ENCODE data around the gene PLEKHG5. TPM values are rescaled to one million over a fixed set of nuclear protein-coding genes. Genes with fewer than 3 reads are reported as not detected.

The PLEKHG5 gene
- total and polyA plus RNA-seq, 10 donors: 6.4 to 120 (median 59.4) TPM

DNA sequence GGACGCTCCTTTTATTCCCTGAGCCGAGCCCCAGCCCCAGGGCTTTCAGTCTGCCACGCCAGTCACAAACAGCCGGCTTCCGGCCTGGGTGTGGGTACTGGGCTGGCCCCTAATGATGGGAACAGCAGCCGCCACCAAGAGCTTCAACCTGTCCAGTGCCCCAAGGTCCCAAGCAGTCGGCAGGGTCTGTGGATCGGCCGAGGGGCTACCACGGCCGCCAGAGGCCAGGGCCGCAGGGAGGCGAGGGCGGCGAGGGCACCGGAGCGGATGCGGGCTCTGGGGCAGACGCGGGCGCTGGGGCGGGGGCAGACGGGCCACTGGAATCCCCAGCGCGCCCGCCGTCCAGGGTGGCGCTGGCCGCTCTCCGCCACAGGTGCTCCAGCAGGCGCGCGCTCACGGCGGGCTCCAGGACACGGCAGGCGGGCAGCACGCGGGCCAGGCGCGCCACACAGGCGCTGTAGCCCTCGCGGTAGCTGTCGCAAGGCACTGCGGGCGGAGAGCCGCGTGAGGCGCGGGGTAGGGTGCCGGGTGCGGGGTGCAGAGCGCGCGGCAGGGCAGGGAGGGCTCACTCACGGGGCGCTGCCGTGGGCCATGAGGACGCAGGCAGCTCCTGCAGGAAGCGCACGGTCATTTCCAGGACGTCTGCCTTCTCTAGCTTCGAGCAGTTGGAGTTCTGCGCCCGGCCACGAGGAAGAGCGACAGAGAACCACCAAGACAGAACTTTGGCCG is 72.6 kb downstream of the PLEKHG5 start:
- no peaks in the 10 kb centered on the region for H3K9me3 ChIP-seq
- no peaks in the 10 kb centered on the region for H3K36me3 ChIP-seq
- TF ChIP-seq POLR2AphosphoS5 (IDR thresholded peaks at IDR 0.05): no peak
- no peak for TF ChIP-seq POLR2A (IDR thresholded peaks at IDR 0.05)
- TF ChIP-seq, protein P1, sequence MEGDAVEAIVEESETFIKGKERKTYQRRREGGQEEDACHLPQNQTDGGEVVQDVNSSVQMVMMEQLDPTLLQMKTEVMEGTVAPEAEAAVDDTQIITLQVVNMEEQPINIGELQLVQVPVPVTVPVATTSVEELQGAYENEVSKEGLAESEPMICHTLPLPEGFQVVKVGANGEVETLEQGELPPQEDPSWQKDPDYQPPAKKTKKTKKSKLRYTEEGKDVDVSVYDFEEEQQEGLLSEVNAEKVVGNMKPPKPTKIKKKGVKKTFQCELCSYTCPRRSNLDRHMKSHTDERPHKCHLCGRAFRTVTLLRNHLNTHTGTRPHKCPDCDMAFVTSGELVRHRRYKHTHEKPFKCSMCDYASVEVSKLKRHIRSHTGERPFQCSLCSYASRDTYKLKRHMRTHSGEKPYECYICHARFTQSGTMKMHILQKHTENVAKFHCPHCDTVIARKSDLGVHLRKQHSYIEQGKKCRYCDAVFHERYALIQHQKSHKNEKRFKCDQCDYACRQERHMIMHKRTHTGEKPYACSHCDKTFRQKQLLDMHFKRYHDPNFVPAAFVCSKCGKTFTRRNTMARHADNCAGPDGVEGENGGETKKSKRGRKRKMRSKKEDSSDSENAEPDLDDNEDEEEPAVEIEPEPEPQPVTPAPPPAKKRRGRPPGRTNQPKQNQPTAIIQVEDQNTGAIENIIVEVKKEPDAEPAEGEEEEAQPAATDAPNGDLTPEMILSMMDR (IDR thresholded peaks at IDR 0.05 in 8 of 11, conservative IDR thresholded peaks at IDR 0.05 in 3 of 11): no peak
- intact Hi-C loops (cut with DNase I; ENCODE audit: low total_unique reads): no loop called here
- H3K27me3 ChIP-seq (replicated peaks in 1 of 7): peaks cover 19 to 100% (median 89%) of the 10 kb centered on the region in 7 donors
- H3K4me3 ChIP-seq: peak overlapping the region in 6 of 8 donors; percentile 30 to 68 (median 37)
- H3K4me1 ChIP-seq: peaks cover 22 to 50% (median 39%) of the 10 kb centered on the region in 6 donors
- no peak overlapping the region for H3K27ac ChIP-seq
- 8 to 21% (median 10%) methylated on average over 23 to 69 of the region's 69 CpGs for WGBS, 5 donors
- no peak for DNase-seq

DNA sequence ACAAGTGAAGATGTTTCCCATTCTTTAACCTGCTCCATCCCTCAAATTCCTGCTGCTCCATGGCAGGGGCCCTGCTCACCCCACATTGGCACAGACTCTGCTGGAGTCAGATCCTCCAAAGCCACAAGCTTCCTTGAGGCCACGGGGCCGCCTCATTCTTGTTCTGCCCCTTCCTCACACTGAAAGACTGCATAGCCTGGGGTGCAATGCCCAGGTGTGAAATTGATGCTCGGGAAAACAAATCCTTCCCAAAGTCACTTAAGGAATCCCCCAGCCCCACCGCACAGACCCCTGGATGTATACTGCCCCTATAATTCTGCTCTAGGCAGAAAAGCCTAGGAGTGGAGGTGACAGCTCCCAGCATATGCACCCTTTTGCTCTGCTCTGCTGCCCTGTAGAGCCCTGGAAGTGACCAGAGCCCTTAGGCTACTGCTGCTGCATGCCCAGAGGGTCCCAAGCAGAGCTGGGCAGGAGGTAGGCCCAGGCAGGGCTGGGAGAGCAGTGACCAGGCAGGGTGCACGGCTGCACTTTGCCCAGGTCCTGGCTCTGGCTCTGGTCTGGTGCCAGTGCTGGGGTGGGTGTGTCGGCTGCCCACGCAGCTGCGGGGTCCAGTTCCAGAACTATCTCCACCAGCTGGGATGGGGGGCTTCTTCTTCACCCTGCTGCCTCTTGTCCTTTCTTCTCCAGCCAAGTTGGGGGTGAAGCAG is 73.4 kb downstream of the PLEKHG5 start:
- H3K9me3 ChIP-seq: no peaks in the 10 kb centered on the region
- WGBS, 5 donors: 62 to 75% (median 69%) methylated on average over 6 to 8 of the region's 8 CpGs
- intact Hi-C loops (cut with DNase I; ENCODE audit: low total_unique reads): no loop called here
- no peak for TF ChIP-seq POLR2AphosphoS5 (IDR thresholded peaks at IDR 0.05)
- TF ChIP-seq, protein P1 (IDR thresholded peaks at IDR 0.05 in 8 of 11, conservative IDR thresholded peaks at IDR 0.05 in 3 of 11): no peak
- TF ChIP-seq POLR2A (IDR thresholded peaks at IDR 0.05): no peak
- H3K4me1 ChIP-seq: peaks cover 16 to 43% (median 32%) of the 10 kb centered on the region in 6 donors
- no peak overlapping the region for H3K27ac ChIP-seq
- DNase-seq: no peak
- H3K27me3 ChIP-seq (replicated peaks in 1 of 7): peaks cover 19 to 100% (median 82%) of the 10 kb centered on the region in 7 donors
- H3K36me3 ChIP-seq: no peaks in the 10 kb centered on the region
- no peak overlapping the region for H3K4me3 ChIP-seq

Small RNAs within 50 kb of the gene (microRNA-seq; reads per million reads assigned to microRNA genes)
- 0 reads per million in 3 donors for gene MIR4252

Small RNAs within 50 kb of the gene (small RNA-seq; reads per million reads assigned to genes)
- gene MIR4252 (0 reads per million in 4 donors), gene RNU6-731P (0 reads per million in 4 donors)

Other genes starting within 250 kb of the PLEKHG5 start
- not detected for gene HES3, start 247.5 kb downstream of the PLEKHG5 start, total RNA-seq
- gene HES3, start 247.5 kb downstream of the PLEKHG5 start, polyA plus RNA-seq: not detected
- 10 to 100 TPM in 6 of 7 donors, 1 to 10 TPM in 1; 7.1 to 26.6 (median 12.9) TPM for gene GPR153, start 230.6 kb downstream of the PLEKHG5 start, total RNA-seq
- 1 to 10 TPM; 2.1 to 5.7 (median 2.5) TPM for gene GPR153, start 230.6 kb downstream of the PLEKHG5 start, polyA plus RNA-seq
- gene ACOT7, start 97.9 kb downstream of the PLEKHG5 start, total RNA-seq: 10 to 100 TPM; 11.3 to 31.5 (median 18.1) TPM
- 10 to 100 TPM; 10.6 to 26.7 (median 22.5) TPM for gene ACOT7, start 97.9 kb downstream of the PLEKHG5 start, polyA plus RNA-seq
- gene HES2, start 71.7 kb downstream of the PLEKHG5 start, total RNA-seq: under 1 TPM in 2 of 7 donors, not detected in 5; 0.22 to 0.26 TPM
- 1 to 10 TPM in 1 of 3 donors, under 1 TPM in 1, not detected in 1; 0.02 to 1.3 TPM for gene HES2, start 71.7 kb downstream of the PLEKHG5 start, polyA plus RNA-seq
- 1 to 10 TPM in 4 of 7 donors, under 1 TPM in 2, not detected in 1; 0.43 to 6.0 (median 1.5) TPM for gene ESPN, start 66.9 kb downstream of the PLEKHG5 start, total RNA-seq
- under 1 TPM; 0.26 to 0.54 (median 0.50) TPM for gene ESPN, start 66.9 kb downstream of the PLEKHG5 start, polyA plus RNA-seq
- gene TNFRSF25, start 25.5 kb downstream of the PLEKHG5 start, total RNA-seq: 100 to 1,000 TPM in 1 of 7 donors, 10 to 100 TPM in 6; 39.7 to 103 (median 65.4) TPM
- 100 to 1,000 TPM in 2 of 3 donors, 10 to 100 TPM in 1; 30.9 to 147 (median 102) TPM for gene TNFRSF25, start 25.5 kb downstream of the PLEKHG5 start, polyA plus RNA-seq
- gene NOL9, start 62.8 kb upstream of the PLEKHG5 start, total RNA-seq: 10 to 100 TPM; 30.5 to 55.2 (median 51.5) TPM
- gene NOL9, start 62.8 kb upstream of the PLEKHG5 start, polyA plus RNA-seq: 10 to 100 TPM in 1 of 3 donors, 1 to 10 TPM in 2; 4.2 to 10.0 (median 5.8) TPM
- gene TAS1R1, start 63.6 kb upstream of the PLEKHG5 start, total RNA-seq: under 1 TPM; 0.13 to 0.88 (median 0.56) TPM
- under 1 TPM; 0.09 to 0.51 (median 0.33) TPM for gene TAS1R1, start 63.6 kb upstream of the PLEKHG5 start, polyA plus RNA-seq
- 10 to 100 TPM; 23.5 to 61.0 (median 48.0) TPM for gene ZBTB48, start 88.3 kb upstream of the PLEKHG5 start, total RNA-seq
- gene ZBTB48, start 88.3 kb upstream of the PLEKHG5 start, polyA plus RNA-seq: 100 to 1,000 TPM in 1 of 3 donors, 10 to 100 TPM in 2; 53.1 to 131 (median 89.3) TPM
- gene KLHL21, start 111.2 kb upstream of the PLEKHG5 start, total RNA-seq: 10 to 100 TPM; 18.5 to 41.5 (median 29.4) TPM
- gene KLHL21, start 111.2 kb upstream of the PLEKHG5 start, polyA plus RNA-seq: 10 to 100 TPM in 1 of 3 donors, 1 to 10 TPM in 2; 5.0 to 12.0 (median 6.2) TPM
- gene PHF13, start 122.1 kb upstream of the PLEKHG5 start, total RNA-seq: 10 to 100 TPM in 4 of 7 donors, 1 to 10 TPM in 3; 6.6 to 14.0 (median 10.5) TPM
- gene PHF13, start 122.1 kb upstream of the PLEKHG5 start, polyA plus RNA-seq: 1 to 10 TPM; 3.4 to 6.0 (median 4.4) TPM
- gene THAP3, start 133.2 kb upstream of the PLEKHG5 start, total RNA-seq: 10 to 100 TPM; 13.0 to 27.1 (median 15.5) TPM
- gene THAP3, start 133.2 kb upstream of the PLEKHG5 start, polyA plus RNA-seq: 10 to 100 TPM; 21.5 to 29.1 (median 24.0) TPM
- 10 to 100 TPM; 40.8 to 66.9 (median 58.0) TPM for gene DNAJC11, start 210.1 kb upstream of the PLEKHG5 start, total RNA-seq
- 10 to 100 TPM; 13.3 to 31.1 (median 27.9) TPM for gene DNAJC11, start 210.1 kb upstream of the PLEKHG5 start, polyA plus RNA-seq

Data from spleen (tissue), 11 donors.